Erythroblast (primary cell): ENCODE measurements around the gene ERFL.

ENCODE experiments used
- DNase-seq, 2 experiments: peaks; one replicate each; lab custom pipeline; 2025; lab: John Stamatoyannopoulos, UW
- GATA1 ChIP-seq: IDR thresholded peaks from 2 replicates; pipeline ENCODE4 v1.6.1; 2011; ENCODE audit warnings: low read depth, mild to moderate bottlenecking, control low read depth, low read length, moderate library complexity
- POLR2A ChIP-seq: IDR thresholded peaks from 2 replicates; pipeline ENCODE4 v1.6.1; 2011; ENCODE audit warnings: mild to moderate bottlenecking, low read length

The ERFL gene

DNA sequence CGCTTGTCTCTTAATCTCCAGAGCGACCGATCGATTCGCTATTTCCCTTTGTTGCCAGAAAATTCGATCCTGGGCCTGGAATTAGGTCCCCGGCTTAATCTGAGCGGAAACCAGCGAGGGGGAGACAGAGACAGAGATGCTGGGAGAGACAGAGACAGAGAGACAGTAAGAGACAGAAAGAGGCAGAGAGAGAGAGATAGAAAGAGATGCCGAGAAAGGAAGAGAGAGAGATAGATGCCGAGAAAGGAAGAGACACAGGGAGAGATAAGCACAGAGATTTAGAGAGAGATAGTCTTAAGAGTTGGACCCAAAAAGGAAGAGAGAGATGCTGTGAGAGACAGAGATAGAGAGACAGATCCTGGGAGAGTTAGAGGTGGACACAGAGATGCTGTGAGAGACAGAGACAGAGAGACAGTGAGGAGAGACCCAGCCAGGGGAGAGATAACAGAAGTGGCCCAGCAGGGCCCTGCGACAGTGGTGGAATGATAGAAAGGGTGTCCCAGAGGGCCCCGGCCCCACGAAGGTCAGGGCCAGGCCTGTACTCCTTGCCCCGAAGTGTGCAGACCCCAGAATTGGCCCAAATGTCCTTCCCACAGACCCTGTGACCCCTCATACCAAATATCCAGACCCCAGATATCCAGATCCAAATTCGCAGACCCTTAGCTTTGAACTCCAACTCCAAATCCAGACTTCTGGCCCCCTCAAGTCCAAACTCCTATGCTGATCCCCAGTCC lies 1.3 kb downstream of the ERFL start:
- DNase-seq: no peak
- TF ChIP-seq GATA1: no peak
- no peak for TF ChIP-seq POLR2A

DNA sequence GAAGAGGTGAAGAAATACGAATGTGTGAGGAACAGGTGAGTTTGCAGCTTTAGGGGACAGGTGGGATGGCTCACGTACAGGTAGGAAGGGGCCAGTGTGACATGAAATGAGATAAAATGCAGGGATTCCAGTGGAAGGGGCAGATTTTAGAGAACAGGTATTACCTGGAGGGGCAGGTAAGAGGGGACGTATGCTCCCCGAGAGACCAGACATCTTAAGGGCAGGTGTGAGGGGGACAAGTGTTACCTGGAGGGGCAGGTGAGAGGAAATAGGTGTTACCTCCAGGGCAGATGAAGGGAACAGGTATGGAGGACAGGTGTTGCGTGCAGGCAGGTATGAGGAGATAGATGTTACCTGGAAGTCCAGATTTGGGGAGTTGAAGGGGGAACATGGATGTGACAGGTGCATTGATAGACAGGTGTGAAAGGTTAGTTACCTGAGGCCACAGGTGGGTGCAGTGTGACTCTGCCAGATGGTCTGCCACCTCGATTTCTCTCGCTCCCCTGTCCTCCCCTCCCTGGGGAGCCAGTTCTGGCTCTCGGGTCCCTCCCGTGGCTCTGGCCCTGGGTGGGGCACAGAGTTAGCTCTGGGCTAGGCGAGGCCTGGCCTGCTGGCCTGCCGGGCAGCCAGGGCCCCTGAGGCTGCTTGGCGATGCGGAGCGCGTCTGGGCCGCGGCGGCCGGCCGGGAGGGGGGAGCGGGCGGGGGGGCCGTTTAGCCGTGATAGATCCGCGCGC lies 2.1 kb downstream of the ERFL start:
- DNase-seq: no peak
- TF ChIP-seq GATA1 (no peak), POLR2A (no peak)

- no peak for DNase-seq
- TF ChIP-seq POLR2A (no peak), GATA1 (no peak)
These were observed 2.8 kb downstream of the ERFL start for GRCh38 chr19:41925208-41926003.

- TF ChIP-seq POLR2A: no peak
- no peak for TF ChIP-seq GATA1
- no peak for DNase-seq
These were observed 3.8 kb downstream of the ERFL start for GRCh38 chr19:41924151-41925145.

- DNase-seq: no peak
- TF ChIP-seq GATA1 (no peak), POLR2A (no peak)
These were observed 5.0 kb downstream of the ERFL start for GRCh38 chr19:41923045-41923788.

- no peak for TF ChIP-seq GATA1
- no peak for TF ChIP-seq POLR2A
- DNase-seq: no peak
These were observed 5.7 kb downstream of the ERFL start for GRCh38 chr19:41922585-41922984.

- no peak for DNase-seq
- no peak for TF ChIP-seq POLR2A
- TF ChIP-seq GATA1: no peak
These were observed 6.4 kb downstream of the ERFL start for GRCh38 chr19:41921577-41922576.

GRCh38 chr19:41920882-41921576 lies 7.2 kb downstream of the ERFL start:
- DNase-seq: no peak
- TF ChIP-seq POLR2A (no peak), GATA1 (no peak)

- DNase-seq: no peak
- TF ChIP-seq POLR2A (no peak), GATA1 (no peak)
These were observed 8.1 kb downstream of the ERFL start for GRCh38 chr19:41919948-41920712.
